GM21360 (cell line): ENCODE results near the gene PGRMC2.

Experiments used
- ATAC-seq: cut with Tn5 transposase; IDR thresholded peaks from one replicate; pipeline ENCODE4 v1.9.1; 2021; ENCODE audit warnings: mild to moderate bottlenecking, moderate library complexity; ENCODE audit not compliant: unreplicated experiment

The PGRMC2 gene

GRCh38 chr4:128299848-128300247 lies 12.2 kb upstream of the PGRMC2 start:
- no peak for ATAC-seq

- ATAC-seq = no peak
Measured at GRCh38 chr4:128298852-128299251, 11.2 kb upstream of the PGRMC2 start.

- ATAC-seq = no peak
Measured at GRCh38 chr4:128298146-128298758, 10.6 kb upstream of the PGRMC2 start.

GRCh38 chr4:128295255-128295654 lies 7.6 kb upstream of the PGRMC2 start:
- ATAC-seq = no peak

- ATAC-seq = no peak
Measured at GRCh38 chr4:128294464-128294863, 6.9 kb upstream of the PGRMC2 start.

- no peak for ATAC-seq
Measured at GRCh38 chr4:128292349-128292748, 4.7 kb upstream of the PGRMC2 start.

GRCh38 chr4:128291096-128291495 lies 3.5 kb upstream of the PGRMC2 start:
- ATAC-seq = no peak

- ATAC-seq = no peak
Measured at GRCh38 chr4:128290526-128290925, 2.9 kb upstream of the PGRMC2 start.

GRCh38 chr4:128289523-128290158 lies 2.0 kb upstream of the PGRMC2 start:
- no peak for ATAC-seq

- no peak for ATAC-seq
Measured at GRCh38 chr4:128288689-128289106, 1.1 kb upstream of the PGRMC2 start.

GRCh38 chr4:128287871-128288688 lies 467 bp upstream of the PGRMC2 start:
- ATAC-seq = peak; percentile 82

GRCh38 chr4:128286474-128287058 lies 1.0 kb downstream of the PGRMC2 start:
- ATAC-seq = no peak

- no peak for ATAC-seq
Measured at GRCh38 chr4:128285085-128285997, 2.3 kb downstream of the PGRMC2 start.

- no peak for ATAC-seq
Measured at GRCh38 chr4:128284317-128284716, 3.3 kb downstream of the PGRMC2 start.

GRCh38 chr4:128283071-128283470 lies 4.5 kb downstream of the PGRMC2 start:
- ATAC-seq = no peak

GRCh38 chr4:128282516-128282915 lies 5.1 kb downstream of the PGRMC2 start:
- ATAC-seq = no peak

GRCh38 chr4:128281354-128281753 lies 6.3 kb downstream of the PGRMC2 start:
- no peak for ATAC-seq

GRCh38 chr4:128279624-128280225 lies 7.9 kb downstream of the PGRMC2 start:
- no peak for ATAC-seq

- ATAC-seq = no peak
Measured at GRCh38 chr4:128277856-128278255, 9.8 kb downstream of the PGRMC2 start.

- no peak for ATAC-seq
Measured at GRCh38 chr4:128275346-128275745, 12.3 kb downstream of the PGRMC2 start.
